HG03558 (cell line): ENCODE measurements around the gene DNAJB14.
A peak's percentile ranks its signal among the peaks of the same experiment; 100 is the strongest.

ENCODE experiments used
- ATAC-seq: cut with Tn5 transposase; IDR thresholded peaks from one replicate; pipeline ENCODE4 v1.9.1; 2021; ENCODE audit warnings: moderate number of reproducible peaks; ENCODE audit not compliant: unreplicated experiment; ENCODE audit errors: extremely low read depth

Gene DNAJB14

GRCh38 chr4:99876946-99877345 lies 69.5 kb downstream of the DNAJB14 start:
- ATAC-seq, result no peak

GRCh38 chr4:99875071-99875470 lies 71.3 kb downstream of the DNAJB14 start:
- ATAC-seq, result no peak

DNA sequence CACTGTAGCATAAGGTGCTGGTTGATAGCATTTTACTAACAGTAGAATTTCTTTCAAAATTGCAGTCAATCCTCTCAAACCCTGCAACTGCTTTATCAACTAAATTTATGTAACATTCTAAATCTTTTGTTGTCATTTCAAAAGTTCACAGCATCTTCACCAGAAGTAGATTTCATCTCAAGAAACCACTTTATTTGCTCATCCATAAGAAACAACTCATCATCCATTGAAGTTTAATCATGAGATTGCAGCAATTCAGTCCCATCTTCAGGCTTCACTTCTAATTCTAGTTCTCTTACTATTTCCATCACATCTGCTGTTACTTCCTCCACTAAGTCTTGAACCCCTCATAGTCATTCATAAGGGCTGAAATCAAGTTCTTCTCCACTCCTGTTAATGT lies 73.8 kb downstream of the DNAJB14 start:
- ATAC-seq, result no peak

GRCh38 chr4:99868126-99868596 lies 78.3 kb downstream of the DNAJB14 start:
- peak; percentile 56 for ATAC-seq

GRCh38 chr4:99863804-99864203 lies 82.6 kb downstream of the DNAJB14 start:
- ATAC-seq, result no peak

DNA sequence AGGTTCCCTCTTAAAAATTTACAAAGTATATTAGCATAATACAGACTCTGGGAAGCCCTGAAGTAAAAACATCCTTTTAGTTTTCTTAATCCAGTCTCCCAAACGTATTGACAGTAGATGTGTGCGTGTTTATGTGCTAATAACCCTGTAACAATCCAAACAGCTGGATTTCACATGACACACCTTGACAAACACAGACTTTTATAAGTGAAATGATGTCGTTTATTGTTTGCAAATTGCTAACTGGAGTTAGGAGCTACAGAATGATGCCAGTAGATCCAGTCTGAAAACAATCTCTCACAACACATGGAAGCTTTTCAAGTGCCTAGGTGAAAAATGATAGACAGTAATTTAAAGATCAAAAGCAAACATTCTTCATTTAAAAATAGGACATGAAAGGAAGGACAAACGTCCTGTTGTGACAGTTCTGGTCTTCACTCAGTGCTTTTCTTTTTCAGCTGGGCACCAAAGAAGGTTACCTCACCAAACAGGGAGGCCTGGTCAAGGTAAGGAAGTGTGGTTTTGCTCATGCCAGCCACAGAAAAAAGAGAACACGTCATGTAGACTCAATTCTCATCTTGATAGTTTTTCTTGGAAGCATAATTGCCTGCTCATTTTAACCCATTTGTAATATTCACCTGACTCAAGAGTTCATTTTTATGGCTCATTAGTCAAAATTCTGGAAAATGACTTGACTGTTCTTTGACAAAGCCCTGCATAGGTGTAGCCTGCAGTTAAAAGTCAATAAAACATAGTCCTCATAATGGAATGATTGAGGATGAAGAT lies 85.1 kb downstream of the DNAJB14 start:
- ATAC-seq, result peak; percentile 59

GRCh38 chr4:99860521-99860920 lies 85.9 kb downstream of the DNAJB14 start:
- ATAC-seq, result no peak

DNA sequence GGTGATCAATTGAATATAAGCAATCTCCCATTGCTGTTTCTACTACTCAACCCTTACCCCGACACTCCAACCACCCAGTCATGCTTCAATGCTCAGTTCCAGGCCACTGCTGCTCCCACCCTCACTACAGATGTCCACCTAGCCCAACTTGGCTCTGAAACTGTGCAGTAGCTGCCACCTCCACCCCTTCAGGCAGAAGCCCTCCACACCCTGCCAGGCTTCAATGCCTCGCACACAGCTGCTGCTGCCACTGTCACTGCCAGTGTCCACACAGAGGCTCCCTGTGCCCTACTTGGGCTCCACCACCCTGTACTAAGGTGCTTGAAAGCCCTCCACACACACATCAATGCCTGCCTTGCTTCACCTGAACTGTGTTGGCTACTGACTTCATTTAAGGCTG lies 86.8 kb downstream of the DNAJB14 start:
- no peak for ATAC-seq

- ATAC-seq, result no peak
These were observed 89.1 kb downstream of the DNAJB14 start for GRCh38 chr4:99857307-99857706.

- no peak for ATAC-seq
These were observed 90.3 kb downstream of the DNAJB14 start for GRCh38 chr4:99856166-99856565.

DNA sequence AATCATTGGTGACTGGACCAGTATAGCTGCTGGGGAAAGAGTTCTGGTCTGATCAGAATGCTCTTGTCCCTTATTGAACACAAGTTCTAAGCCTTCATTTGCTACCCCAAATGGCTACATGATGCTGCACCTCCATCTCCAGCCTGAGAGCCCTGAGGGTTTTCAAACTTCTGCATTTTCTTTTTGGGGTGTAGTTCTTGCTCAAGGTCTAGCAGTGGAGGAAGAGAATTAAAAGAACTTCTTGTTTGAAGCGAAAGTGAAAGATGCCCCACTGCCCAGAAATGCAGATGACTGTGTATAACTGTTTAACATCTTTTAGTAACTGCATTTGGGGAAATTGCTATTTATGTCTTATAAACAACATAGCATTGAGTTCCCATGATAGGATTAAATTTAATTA lies 90.7 kb downstream of the DNAJB14 start:
- ATAC-seq, result peak; percentile 30

DNA sequence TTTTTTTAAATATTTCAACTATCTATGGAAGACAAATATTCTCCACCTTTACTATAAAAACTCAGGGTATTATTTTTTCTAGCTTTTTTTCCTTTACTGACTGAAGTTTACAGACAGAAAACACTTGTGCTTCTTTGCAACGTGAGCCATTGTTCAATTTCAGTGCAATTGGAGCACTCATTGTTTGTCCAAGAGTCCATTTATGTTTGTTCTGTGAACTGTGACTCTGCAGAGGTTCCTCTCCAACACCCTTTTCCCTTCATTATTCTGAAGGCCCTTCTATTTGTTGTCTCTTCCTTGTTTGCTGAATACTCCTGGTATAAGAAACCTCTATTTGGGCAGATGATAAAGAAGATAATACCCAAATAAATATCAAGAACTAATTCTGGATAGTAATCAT lies 92.4 kb downstream of the DNAJB14 start:
- ATAC-seq, result no peak

DNA sequence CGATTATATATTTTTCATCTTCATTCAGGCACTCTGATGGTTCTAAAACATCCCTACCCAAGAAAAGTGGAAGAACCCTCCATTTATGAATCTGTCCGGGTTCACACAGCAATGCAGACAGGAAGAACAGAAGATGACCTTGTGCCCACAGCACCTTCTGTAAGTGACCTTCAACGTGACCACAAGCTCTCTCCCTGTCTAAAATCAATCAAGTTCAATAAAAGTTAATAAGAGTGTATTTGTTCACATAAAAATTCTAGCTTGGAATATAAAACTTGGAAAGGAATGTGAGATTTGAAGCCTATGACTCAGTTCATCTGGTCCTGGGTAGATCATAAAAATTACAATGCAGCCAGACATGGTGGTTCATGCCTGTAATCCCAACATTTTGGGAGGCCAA lies 93.2 kb downstream of the DNAJB14 start:
- no peak for ATAC-seq

DNA sequence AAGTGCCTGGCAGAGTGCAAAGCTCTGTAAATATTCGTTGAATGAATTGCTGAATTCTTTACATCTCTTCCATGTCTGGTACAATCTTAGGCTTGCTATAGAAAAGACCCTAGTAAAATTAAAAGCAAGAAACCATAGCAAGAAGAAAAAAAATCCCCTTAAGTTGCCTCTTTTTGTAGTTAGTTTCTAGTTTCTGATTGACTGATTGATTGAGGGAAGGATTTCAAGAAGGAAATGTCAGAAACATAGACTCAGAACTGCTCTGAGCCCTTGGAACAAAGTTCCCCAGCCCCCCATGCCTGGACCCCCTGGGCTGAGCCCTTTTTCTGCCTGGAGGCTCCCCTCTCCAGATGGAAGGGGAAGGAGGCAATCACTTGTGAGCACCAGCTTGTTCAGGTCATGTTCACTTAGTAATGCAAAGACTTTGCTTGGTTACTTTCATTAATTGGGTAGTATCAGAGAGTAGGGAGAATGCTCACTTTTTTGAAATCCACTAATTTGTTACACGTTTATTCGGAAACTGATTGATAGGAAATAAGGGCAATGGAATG lies 94.1 kb downstream of the DNAJB14 start:
- ATAC-seq, result no peak

GRCh38 chr4:99848591-99849001 lies 97.8 kb downstream of the DNAJB14 start:
- ATAC-seq, result peak; percentile 30

DNA sequence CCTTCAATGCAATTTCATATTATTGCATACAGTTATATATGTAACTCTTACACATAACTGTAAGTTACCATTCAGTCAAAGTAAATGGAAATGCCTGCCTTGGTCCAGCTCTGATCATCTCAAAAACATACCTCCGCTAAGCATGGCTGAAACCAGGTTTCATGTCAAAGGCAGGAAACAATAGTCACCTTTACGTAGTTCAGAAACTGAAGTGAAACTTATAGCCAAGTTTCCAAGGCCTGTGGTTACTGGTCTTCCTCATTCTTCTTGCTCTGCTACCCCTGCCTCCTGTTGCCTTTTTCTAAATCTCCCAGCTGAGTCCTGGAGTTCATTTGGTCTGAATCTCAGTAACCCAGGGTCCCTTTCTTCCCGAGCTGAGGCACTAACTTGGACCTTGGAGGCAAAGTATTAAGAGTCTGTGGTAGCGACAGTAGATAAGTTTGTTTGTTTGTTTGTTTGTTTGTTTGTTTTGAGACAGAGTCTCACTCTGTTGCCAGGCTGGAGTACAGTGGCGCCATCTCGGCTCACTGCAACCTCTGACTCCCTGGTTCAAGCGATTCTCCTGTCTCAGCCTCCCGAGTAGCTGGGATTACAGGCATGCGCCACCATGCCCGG lies 98.9 kb downstream of the DNAJB14 start:
- peak; percentile 38 for ATAC-seq

GRCh38 chr4:99846891-99847290 lies 99.5 kb downstream of the DNAJB14 start:
- ATAC-seq, result no peak
